ENCODE results near the gene VWA8.

GRCh38 chr13:41978007-41978406 is 17.1 kb upstream of the VWA8 start:
- TF ChIP-seq, protein P1, sequence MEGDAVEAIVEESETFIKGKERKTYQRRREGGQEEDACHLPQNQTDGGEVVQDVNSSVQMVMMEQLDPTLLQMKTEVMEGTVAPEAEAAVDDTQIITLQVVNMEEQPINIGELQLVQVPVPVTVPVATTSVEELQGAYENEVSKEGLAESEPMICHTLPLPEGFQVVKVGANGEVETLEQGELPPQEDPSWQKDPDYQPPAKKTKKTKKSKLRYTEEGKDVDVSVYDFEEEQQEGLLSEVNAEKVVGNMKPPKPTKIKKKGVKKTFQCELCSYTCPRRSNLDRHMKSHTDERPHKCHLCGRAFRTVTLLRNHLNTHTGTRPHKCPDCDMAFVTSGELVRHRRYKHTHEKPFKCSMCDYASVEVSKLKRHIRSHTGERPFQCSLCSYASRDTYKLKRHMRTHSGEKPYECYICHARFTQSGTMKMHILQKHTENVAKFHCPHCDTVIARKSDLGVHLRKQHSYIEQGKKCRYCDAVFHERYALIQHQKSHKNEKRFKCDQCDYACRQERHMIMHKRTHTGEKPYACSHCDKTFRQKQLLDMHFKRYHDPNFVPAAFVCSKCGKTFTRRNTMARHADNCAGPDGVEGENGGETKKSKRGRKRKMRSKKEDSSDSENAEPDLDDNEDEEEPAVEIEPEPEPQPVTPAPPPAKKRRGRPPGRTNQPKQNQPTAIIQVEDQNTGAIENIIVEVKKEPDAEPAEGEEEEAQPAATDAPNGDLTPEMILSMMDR (IDR thresholded peaks at IDR 0.05; ENCODE audit: low read depth, low read length), result no peak
- no peak for TF ChIP-seq MAX (IDR thresholded peaks at IDR 0.05; ENCODE audit: low read depth, low read length)
- TF ChIP-seq POLR2A (IDR thresholded peaks at IDR 0.05; ENCODE audit: extremely low read depth, insufficient read length), result no peak

All from NB4 (cell line).